ENCODE measurements around the gene MTURN. TPM values are rescaled to one million over a fixed set of nuclear protein-coding genes. Genes with fewer than 3 reads are reported as not detected.

Gene MTURN
- total RNA-seq, 4 donors from 2014 or later, result 32.0 to 86.3 (median 44.0) TPM

- DNase-seq, result no peak
- H3K27me3 ChIP-seq, result no peaks in the 10 kb centered on the region
- intact Hi-C loops (cut with DNase I), result no loop called here
- TF ChIP-seq POLR2A (IDR thresholded peaks at IDR 0.05) (no peak), CTCF (IDR thresholded peaks at IDR 0.05) (no peak)
- WGBS, 2 donors, result 88 to 93% methylated on average over 4 of the region's 4 CpGs
- H3K4me3 ChIP-seq (replicated peaks in 1 of 3), result no peak overlapping the region
- no peaks in the 10 kb centered on the region for H3K36me3 ChIP-seq
- no peaks in the 10 kb centered on the region for H3K9me3 ChIP-seq
- H3K4me1 ChIP-seq, result no peaks in the 10 kb centered on the region
- H3K27ac ChIP-seq, result no peak overlapping the region
Observed at GRCh38 chr7:30117896-30118295, 16.9 kb upstream of the MTURN start.

GRCh38 chr7:30119890-30120577, 14.8 kb upstream of the MTURN start:
- 89 to 91% methylated on average over 4 of the region's 4 CpGs for WGBS, 2 donors
- TF ChIP-seq POLR2A (IDR thresholded peaks at IDR 0.05) (no peak), CTCF (IDR thresholded peaks at IDR 0.05) (no peak)
- Histone ChIP-seq H3K27me3 (no peaks in the 10 kb centered on the region), H3K36me3 (no peaks in the 10 kb centered on the region), H3K4me3 (replicated peaks in 1 of 3) (no peak overlapping the region), H3K9me3 (no peaks in the 10 kb centered on the region), H3K27ac (no peak overlapping the region), H3K4me1 (no peaks in the 10 kb centered on the region)
- intact Hi-C loops (cut with DNase I), result no loop called here
- DNase-seq, result no peak

GRCh38 chr7:30133736-30134610, 813 bp upstream of the MTURN start:
- Histone ChIP-seq H3K27me3 (no peaks in the 10 kb centered on the region), H3K9me3 (no peaks in the 10 kb centered on the region), H3K36me3 (no peaks in the 10 kb centered on the region), H3K4me3 (replicated peaks in 1 of 3) (peak overlapping the region; percentile 20 to 49 (median 33)), H3K27ac (peak overlapping the region; percentile 66 to 71 (median 69)), H3K4me1 (peaks cover 5 to 18% of the 10 kb centered on the region in 2 donors)
- TF ChIP-seq CTCF (IDR thresholded peaks at IDR 0.05), result no peak
- no peak for TF ChIP-seq POLR2A (IDR thresholded peaks at IDR 0.05)
- no peak for DNase-seq
- WGBS, 2 donors, result 35 to 40% methylated on average over 13 of the region's 13 CpGs
- intact Hi-C loops (cut with DNase I), result loop anchor here (10.0 kb wide), 1 partner anchor 109 kb away; the partner anchor contains the start of genes FKBP14 and PLEKHA8

- Histone ChIP-seq H3K27ac (peak overlapping the region; percentile 81 to 89 (median 81)), H3K4me1 (peaks cover 5 to 18% of the 10 kb centered on the region in 2 donors), H3K27me3 (no peaks in the 10 kb centered on the region), H3K36me3 (no peaks in the 10 kb centered on the region), H3K4me3 (replicated peaks in 1 of 3) (peak overlapping the region; percentile 33 to 80 (median 73)), H3K9me3 (no peaks in the 10 kb centered on the region)
- WGBS, 2 donors, result 0% methylated on average over 15 to 25 of the region's 93 CpGs
- intact Hi-C loops (cut with DNase I), result loop anchor here (10.0 kb wide), 1 partner anchor 111 kb away; the partner anchor contains the start of genes FKBP14 and PLEKHA8
- DNase-seq, result peak; percentile 65 to 67
- no peak for TF ChIP-seq CTCF (IDR thresholded peaks at IDR 0.05)
- peak in 1 of 2 donors; percentile 52 for TF ChIP-seq POLR2A (IDR thresholded peaks at IDR 0.05)
Observed at GRCh38 chr7:30135301-30136116, 723 bp downstream of the MTURN start.

All from thyroid gland (tissue), 4 donors.